Hepatocyte (in vitro differentiated cells): Measurements from ENCODE around the gene CDH12.

Source experiments
- CTCF ChIP-seq: fragments of 200-600 bp; sonication (generic); IDR thresholded peaks from 2 replicates; pipeline ENCODE4 v1.5.1; 2016; ENCODE audit warnings: antibody characterized with exemption, mild to moderate bottlenecking; ENCODE audit not compliant: poor library complexity
- EZH2 ChIP-seq: fragments of 200-600 bp; sonication (generic); IDR thresholded peaks from 2 replicates; pipeline ENCODE4 v1.6.1; 2016; ENCODE audit warnings: antibody characterized with exemption, mild to moderate bottlenecking, borderline replicate concordance

DNA sequence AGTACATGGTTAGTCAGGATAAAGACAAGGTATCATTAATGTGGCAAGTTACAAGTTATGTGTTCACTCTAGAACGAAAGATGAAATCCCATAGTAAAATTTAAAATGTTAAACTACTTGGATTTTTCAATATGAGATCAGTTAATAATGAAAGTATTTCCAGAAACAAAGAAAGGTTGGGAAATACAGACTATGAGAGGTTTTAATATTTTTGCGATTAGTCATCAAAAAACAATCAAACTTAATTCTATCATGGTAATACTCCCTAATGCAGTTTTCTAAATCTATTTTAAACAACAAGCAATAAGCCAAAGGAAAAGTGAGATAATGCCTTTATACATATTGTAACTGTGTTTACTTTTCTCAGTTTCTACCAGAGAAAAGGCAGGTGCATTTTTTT is 10.6 kb downstream of the CDH12 start:
- no peak for TF ChIP-seq CTCF
- no peak for TF ChIP-seq EZH2
